Measurements from ENCODE around the gene UTP3.

The UTP3 gene

GRCh38 chr4:70666369-70666768 is 22.0 kb upstream of the UTP3 start, which contains the start of gene JCHAIN:
TSS of gene JCHAIN (minus strand) at chr4:70666508. CDS start at chr4:70666490, 18 bp downstream.
- peak within 1 kb of the TSS; percentile 55 for H2AFZ ChIP-seq (ENCODE audit: low read depth, low read length)

GRCh38 chr4:70667740-70668535 is 20.4 kb upstream of the UTP3 start:
- TF ChIP-seq CTCF (IDR thresholded peaks at IDR 0.05; ENCODE audit: borderline replicate concordance, extremely low read depth, low read length, poor library complexity, severe bottlenecking) (no peak), EZH2 (IDR thresholded peaks at IDR 0.05; ENCODE audit: borderline replicate concordance, low read depth, low read length, severe bottlenecking) (no peak)
- peak; percentile 90 for ATAC-seq (ENCODE audit: insufficient read depth, low read depth)
- Histone ChIP-seq H3K27ac (ENCODE audit: low read length) (peak overlapping the region; percentile 79), H2AFZ (ENCODE audit: low read depth, low read length) (peak overlapping the region; percentile 59), H3K9ac (ENCODE audit: low read depth, low read length) (peak overlapping the region; percentile 28), H3K27me3 (ENCODE audit: insufficient read depth, low read length, poor library complexity) (no peaks in the 10 kb centered on the region), H3K4me1 (ENCODE audit: insufficient read depth, low read length) (peaks cover 49% of the 10 kb centered on the region), H3K4me3 (ENCODE audit: low read depth in 1 of 2, low read length in 2 of 2) (no peak overlapping the region), H4K20me1 (ENCODE audit: insufficient read depth, low read length) (no peaks in the 10 kb centered on the region), H3K36me3 (ENCODE audit: insufficient read depth, low read length) (no peaks in the 10 kb centered on the region), H3K79me2 (ENCODE audit: insufficient read depth, low read length) (no peaks in the 10 kb centered on the region), H3K9me3 (ENCODE audit: insufficient read depth, low read length, severe bottlenecking) (no peaks in the 10 kb centered on the region), H3K4me2 (ENCODE audit: insufficient read depth, low read length) (peak overlapping the region; percentile 41)
- no peak for DNase-seq

More at GRCh38 chr4:70666369-70666768, 22.0 kb upstream of the UTP3 start, which contains the start of gene JCHAIN:
- no peaks in the 10 kb centered on the region for H3K36me3 ChIP-seq (ENCODE audit: insufficient read depth, low read length)
- no peak within 1 kb of the TSS for H3K4me3 ChIP-seq (ENCODE audit: low read depth in 1 of 2, low read length in 2 of 2)
- H3K4me1 ChIP-seq (ENCODE audit: insufficient read depth, low read length), result peaks cover 40% of the 10 kb centered on the region
- DNase-seq (no peak), ATAC-seq (ENCODE audit: insufficient read depth, low read depth) (no peak)
- TF ChIP-seq EZH2 (IDR thresholded peaks at IDR 0.05; ENCODE audit: borderline replicate concordance, low read depth, low read length, severe bottlenecking) (no peak), CTCF (IDR thresholded peaks at IDR 0.05; ENCODE audit: borderline replicate concordance, extremely low read depth, low read length, poor library complexity, severe bottlenecking) (no peak)
- peak within 1 kb of the TSS; percentile 73 for H3K27ac ChIP-seq (ENCODE audit: low read length)
- 0 out of 2 replicates have a peak within 1 kb of the TSS, but pooled peaks have one; percentile 1 for H3K9ac ChIP-seq (ENCODE audit: low read depth, low read length)
- H3K9me3 ChIP-seq (ENCODE audit: insufficient read depth, low read length, severe bottlenecking), result no peaks in the 10 kb centered on the region
- H3K27me3 ChIP-seq (ENCODE audit: insufficient read depth, low read length, poor library complexity), result no peaks in the 10 kb centered on the region
- no peaks in the 10 kb centered on the region for H4K20me1 ChIP-seq (ENCODE audit: insufficient read depth, low read length)
- H3K4me2 ChIP-seq (ENCODE audit: insufficient read depth, low read length), result no peak within 1 kb of the TSS
- H3K79me2 ChIP-seq (ENCODE audit: insufficient read depth, low read length), result no peaks in the 10 kb centered on the region

GRCh38 chr4:70670332-70671014 is 17.9 kb upstream of the UTP3 start:
- H4K20me1 ChIP-seq (ENCODE audit: insufficient read depth, low read length), result no peaks in the 10 kb centered on the region
- H3K27me3 ChIP-seq (ENCODE audit: insufficient read depth, low read length, poor library complexity), result no peaks in the 10 kb centered on the region
- TF ChIP-seq CTCF (IDR thresholded peaks at IDR 0.05; ENCODE audit: borderline replicate concordance, extremely low read depth, low read length, poor library complexity, severe bottlenecking) (no peak), EZH2 (IDR thresholded peaks at IDR 0.05; ENCODE audit: borderline replicate concordance, low read depth, low read length, severe bottlenecking) (no peak)
- H3K79me2 ChIP-seq (ENCODE audit: insufficient read depth, low read length), result no peaks in the 10 kb centered on the region
- no peaks in the 10 kb centered on the region for H3K36me3 ChIP-seq (ENCODE audit: insufficient read depth, low read length)
- H2AFZ ChIP-seq (ENCODE audit: low read depth, low read length), result no peak overlapping the region
- H3K4me1 ChIP-seq (ENCODE audit: insufficient read depth, low read length), result peaks cover 69% of the 10 kb centered on the region
- no peaks in the 10 kb centered on the region for H3K9me3 ChIP-seq (ENCODE audit: insufficient read depth, low read length, severe bottlenecking)
- H3K4me2 ChIP-seq (ENCODE audit: insufficient read depth, low read length), result no peak overlapping the region
- DNase-seq, result no peak
- H3K9ac ChIP-seq (ENCODE audit: low read depth, low read length), result no peak overlapping the region
- H3K27ac ChIP-seq (ENCODE audit: low read length), result no peak overlapping the region
- no peak overlapping the region for H3K4me3 ChIP-seq (ENCODE audit: low read depth in 1 of 2, low read length in 2 of 2)
- ATAC-seq (ENCODE audit: insufficient read depth, low read depth), result no peak
